Keratinocyte (primary cell): ENCODE data around the gene PUS1. TPM values are rescaled to one million over a fixed set of nuclear protein-coding genes. Genes with fewer than 3 reads are reported as not detected.

Source experiments
- DNase-seq: peaks from one replicate; pipeline ENCODE4 v3.0.0-alpha.2; 2011; ENCODE audit warnings: low read depth, missing footprints, low spot score
- FAIRE-seq: peaks from 2 replicates; lab custom pipeline; 2011; peaks lifted over from hg19 to GRCh38; lab: Jason Lieb, UNC
- H2AFZ ChIP-seq: 2 replicates; pipeline ENCODE4 v1.6.0; 2012; ENCODE audit warnings: low read length, control low read depth, inconsistent platforms; ENCODE audit not compliant: control insufficient read depth
- H3K27ac ChIP-seq: 2 replicates; pipeline ENCODE4 v1.5.1; 2011; ENCODE audit warnings: low read length; ENCODE audit not compliant: control insufficient read depth, insufficient read depth
- H3K27me3 ChIP-seq: 3 replicates; pipeline ENCODE4 v1.6.0; 2011; ENCODE audit warnings: low read length; ENCODE audit not compliant: control insufficient read depth, insufficient read depth; ENCODE audit errors: extremely low read depth
- H3K36me3 ChIP-seq, 2 experiments: 2 replicates in 1 of 2; 3 replicates in 1 of 2; pipeline ENCODE4 v1.5.1; 2011; ENCODE audit warnings: low read length in 2 of 2, mild to moderate bottlenecking in 1 of 2; ENCODE audit not compliant: control insufficient read depth in 2 of 2, insufficient read depth in 2 of 2; ENCODE audit errors: extremely low read depth in 1 of 2
- H3K4me1 ChIP-seq: 3 replicates; pipeline ENCODE4 v1.5.1; 2011; ENCODE audit warnings: low read length; ENCODE audit not compliant: control insufficient read depth, insufficient read depth; ENCODE audit errors: extremely low read depth
- H3K4me2 ChIP-seq: 3 replicates; pipeline ENCODE4 v1.6.0; 2011; ENCODE audit warnings: low read depth, low read length; ENCODE audit not compliant: control insufficient read depth, insufficient read depth; ENCODE audit errors: extremely low read depth
- H3K4me3 ChIP-seq, 3 experiments: fragments of 200-600 bp in 1 of 3; sonication (generic) in 1 of 3; 2 replicates in 2 of 3; 3 replicates in 1 of 3; pipeline ENCODE4 v1.5.1; 2011 to 2016; ENCODE audit warnings: low read length in 3 of 3, mild to moderate bottlenecking in 3 of 3, control low read depth in 2 of 3, inconsistent platforms in 1 of 3, low read depth in 1 of 3, mixed read lengths in 1 of 3, mixed run types in 1 of 3, moderate library complexity in 1 of 3; ENCODE audit not compliant: control insufficient read depth in 2 of 3, insufficient read depth in 2 of 3; ENCODE audit errors: extremely low read depth in 1 of 3
- H3K79me2 ChIP-seq: 2 replicates; pipeline ENCODE4 v1.6.0; 2012; ENCODE audit warnings: low read length; ENCODE audit not compliant: control insufficient read depth, insufficient read depth
- H3K9ac ChIP-seq: 3 replicates; pipeline ENCODE4 v1.6.0; 2011; ENCODE audit warnings: low read length; ENCODE audit not compliant: control insufficient read depth, insufficient read depth; ENCODE audit errors: extremely low read depth
- H3K9me1 ChIP-seq: 3 replicates; pipeline ENCODE4 v1.6.0; 2011; ENCODE audit warnings: low read length; ENCODE audit not compliant: control insufficient read depth, insufficient read depth; ENCODE audit errors: extremely low read depth
- H3K9me3 ChIP-seq: 2 replicates; pipeline ENCODE4 v1.5.1; 2012; ENCODE audit warnings: low read depth, low read length; ENCODE audit not compliant: control insufficient read depth
- H4K20me1 ChIP-seq: 3 replicates; pipeline ENCODE4 v1.6.0; 2011; ENCODE audit warnings: low read length; ENCODE audit not compliant: control insufficient read depth, insufficient read depth; ENCODE audit errors: extremely low read depth
- CTCF ChIP-seq, 3 experiments: IDR thresholded peaks in 1 of 3; conservative IDR thresholded peaks in 1 of 3; optimal IDR thresholded peaks in 1 of 3; 2 replicates in 2 of 3; 3 replicates in 1 of 3; pipeline versions ENCODE3 to v1.5.1; 2011; ENCODE audit warnings: low read length in 3 of 3, mild to moderate bottlenecking in 3 of 3, moderate library complexity in 2 of 3, control low read depth in 1 of 3, inconsistent platforms in 1 of 3; ENCODE audit not compliant: insufficient read depth in 2 of 3; ENCODE audit errors: extremely low read depth in 1 of 3
- EZH2 ChIP-seq: IDR thresholded peaks from one replicate; pipeline ENCODE4 v1.6.1; 2012; ENCODE audit warnings: inconsistent platforms, mild to moderate bottlenecking, low read length, moderate library complexity
- dilution Hi-C: fragments of 300-500 bp; cut with MboI; formaldehyde crosslinking; loops from one replicate; pipeline ENCODE4 v1.7.0; 2020; ENCODE audit warnings: low sequenced_read_pairs; ENCODE audit not compliant: extremely low pct_ligation_motif_present
- polyA plus RNA-seq, 5 experiments: library from polyadenylated mRNA; depleted of rRNA in 3 of 5; stranded (reverse) in 3 of 5; stranded (forward) in 1 of 5; unstranded in 1 of 5; fragments of >200 nt; gene quantifications; 1 replicate in 1 of 5; 2 replicates in 3 of 5; 3 replicates in 1 of 5; pipeline versions ENCODE4 v1.2.1 to v1.2.3, GENCODE V29; 2011 to 2012; ENCODE audit warnings: missing spikeins in 2 of 5, low read depth in 1 of 5, low replicate concordance in 1 of 5

Gene PUS1
- polyA plus RNA-seq, 1 donor (not counting 4 experiments of a cell fraction or from before 2014, with no cell fraction given) = 25.8 TPM

GRCh38 chr12:131980263-131980662 is 51.2 kb downstream of the PUS1 start:
- H3K79me2 ChIP-seq = peaks cover 30% of the 10 kb centered on the region
- DNase-seq = no peak
- H4K20me1 ChIP-seq = peaks cover 3% of the 10 kb centered on the region

GRCh38 chr12:131981388-131981787 is 52.3 kb downstream of the PUS1 start:
- DNase-seq = no peak
- H3K4me1 ChIP-seq = no peaks in the 10 kb centered on the region
- TF ChIP-seq CTCF (optimal IDR thresholded peaks at IDR 0.05 in 1 of 3, IDR thresholded peaks at IDR 0.05 in 1 of 3, conservative IDR thresholded peaks at IDR 0.05 in 1 of 3; ENCODE audit: extremely low read depth in 1 of 3, insufficient read depth in 2 of 3, low read length in 3 of 3) (no peak), EZH2 (no peak)
- H4K20me1 ChIP-seq = peaks cover 3% of the 10 kb centered on the region
- no peaks in the 10 kb centered on the region for H3K9me1 ChIP-seq
- no peak for FAIRE-seq
- no peak overlapping the region for H3K9ac ChIP-seq
- no peaks in the 10 kb centered on the region for H3K9me3 ChIP-seq
- no peaks in the 10 kb centered on the region for H3K27me3 ChIP-seq
- no peak overlapping the region for H2AFZ ChIP-seq
- no peak overlapping the region for H3K4me2 ChIP-seq
- H3K36me3 ChIP-seq = peaks cover 20 to 23% of the 10 kb centered on the region in 2 experiments
- H3K4me3 ChIP-seq = no peak overlapping the region
- H3K27ac ChIP-seq = no peak overlapping the region
- dilution Hi-C loops = no loop called here
- H3K79me2 ChIP-seq = peaks cover 20% of the 10 kb centered on the region

More at GRCh38 chr12:131980263-131980662, 51.2 kb downstream of the PUS1 start:
- H3K9me3 ChIP-seq = no peaks in the 10 kb centered on the region
- H3K4me2 ChIP-seq = no peak overlapping the region
- H3K36me3 ChIP-seq = peaks cover 18 to 19% of the 10 kb centered on the region in 2 experiments
- H3K27me3 ChIP-seq = no peaks in the 10 kb centered on the region
- FAIRE-seq = no peak
- H3K4me3 ChIP-seq = no peak overlapping the region
- no peak overlapping the region for H2AFZ ChIP-seq
- dilution Hi-C loops = no loop called here
- H3K4me1 ChIP-seq = no peaks in the 10 kb centered on the region
- no peak overlapping the region for H3K27ac ChIP-seq
- no peaks in the 10 kb centered on the region for H3K9me1 ChIP-seq
- H3K9ac ChIP-seq = no peak overlapping the region
- TF ChIP-seq CTCF (optimal IDR thresholded peaks at IDR 0.05 in 1 of 3, IDR thresholded peaks at IDR 0.05 in 1 of 3, conservative IDR thresholded peaks at IDR 0.05 in 1 of 3; ENCODE audit: extremely low read depth in 1 of 3, insufficient read depth in 2 of 3, low read length in 3 of 3) = no peak
- TF ChIP-seq EZH2 = no peak
